ENCODE results near the gene WDR37. TPM values are rescaled to one million over a fixed set of nuclear protein-coding genes. Genes with fewer than 3 reads are reported as not detected.

Gene WDR37
- total RNA-seq, 1 experiment from 2014 or later, result 5.6 TPM

DNA sequence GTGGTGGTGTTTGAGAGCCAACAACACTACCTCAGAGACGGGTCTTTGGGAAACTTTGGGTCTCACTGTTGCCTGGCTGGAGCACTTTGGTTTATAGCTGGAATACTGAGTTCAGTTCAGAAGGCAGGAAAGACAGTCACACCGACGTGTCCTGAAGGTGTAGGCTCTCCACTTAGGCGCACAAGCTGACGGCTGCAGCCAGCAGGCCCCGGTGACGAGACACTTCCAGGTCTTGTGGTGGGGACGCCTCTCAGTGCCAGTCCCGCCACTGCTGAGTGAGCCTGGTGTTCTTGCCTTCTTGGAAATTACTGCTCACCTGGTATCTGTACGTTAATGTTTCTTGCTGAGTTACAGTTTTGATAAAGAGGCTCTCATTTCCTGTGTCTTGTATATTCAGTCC is 74.0 kb downstream of the WDR37 start:
- Histone ChIP-seq H3K36me3 (no peaks in the 10 kb centered on the region), H3K4me3 (no peak overlapping the region), H3K27ac (no peak overlapping the region), H3K9me3 (replicated peaks) (no peaks in the 10 kb centered on the region), H3K27me3 (no peaks in the 10 kb centered on the region), H3K4me1 (no peaks in the 10 kb centered on the region)
- DNase-seq, result no peak

DNA sequence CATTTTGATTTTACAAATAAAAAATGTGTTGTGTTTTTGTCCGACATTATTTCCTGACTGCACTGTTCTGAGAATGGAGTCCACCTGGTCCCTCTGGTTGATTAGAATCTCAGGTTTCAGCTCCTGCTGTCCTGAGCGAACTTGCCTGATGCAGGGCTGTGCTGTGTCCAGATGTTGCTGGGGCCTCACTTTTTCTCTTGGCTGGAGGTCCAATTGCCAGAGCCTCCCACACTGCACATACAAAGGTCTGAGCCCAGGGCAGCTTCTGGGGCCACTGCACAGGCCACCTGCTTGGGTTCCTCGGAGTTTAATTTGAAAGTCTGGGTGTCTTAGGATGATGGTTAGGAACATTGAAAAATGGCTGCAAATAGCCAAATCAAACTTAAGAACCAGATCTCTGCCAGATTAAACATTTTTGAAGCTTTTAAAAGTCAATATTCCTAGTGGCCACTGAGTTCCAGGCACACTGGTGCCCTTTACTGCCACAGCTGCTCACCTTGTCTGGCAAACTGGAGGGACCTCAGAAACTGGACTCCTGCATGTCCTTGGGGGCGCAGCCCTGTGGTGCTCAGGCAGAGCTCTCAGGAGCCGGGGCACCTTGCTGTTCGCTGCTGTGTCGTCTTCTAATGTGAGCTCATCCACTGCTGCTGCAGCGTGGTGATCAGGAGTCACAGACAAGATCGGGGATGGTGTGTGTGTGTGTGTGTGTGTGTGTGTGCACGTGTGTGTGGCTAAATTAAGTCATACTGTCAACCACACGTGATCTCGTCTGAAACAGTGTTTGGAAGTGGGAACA is 75.0 kb downstream of the WDR37 start:
- no peaks in the 10 kb centered on the region for H3K4me1 ChIP-seq
- H3K9me3 ChIP-seq (replicated peaks), result no peaks in the 10 kb centered on the region
- no peaks in the 10 kb centered on the region for H3K36me3 ChIP-seq
- no peaks in the 10 kb centered on the region for H3K27me3 ChIP-seq
- no peak overlapping the region for H3K27ac ChIP-seq
- DNase-seq, result no peak
- H3K4me3 ChIP-seq, result no peak overlapping the region

- DNase-seq, result no peak
- Histone ChIP-seq H3K4me1 (no peaks in the 10 kb centered on the region), H3K27me3 (no peaks in the 10 kb centered on the region), H3K9me3 (replicated peaks) (no peaks in the 10 kb centered on the region), H3K27ac (no peak overlapping the region), H3K36me3 (no peaks in the 10 kb centered on the region), H3K4me3 (no peak overlapping the region)
These were observed 76.4 kb downstream of the WDR37 start for GRCh38 chr10:1132584-1132983.

DNA sequence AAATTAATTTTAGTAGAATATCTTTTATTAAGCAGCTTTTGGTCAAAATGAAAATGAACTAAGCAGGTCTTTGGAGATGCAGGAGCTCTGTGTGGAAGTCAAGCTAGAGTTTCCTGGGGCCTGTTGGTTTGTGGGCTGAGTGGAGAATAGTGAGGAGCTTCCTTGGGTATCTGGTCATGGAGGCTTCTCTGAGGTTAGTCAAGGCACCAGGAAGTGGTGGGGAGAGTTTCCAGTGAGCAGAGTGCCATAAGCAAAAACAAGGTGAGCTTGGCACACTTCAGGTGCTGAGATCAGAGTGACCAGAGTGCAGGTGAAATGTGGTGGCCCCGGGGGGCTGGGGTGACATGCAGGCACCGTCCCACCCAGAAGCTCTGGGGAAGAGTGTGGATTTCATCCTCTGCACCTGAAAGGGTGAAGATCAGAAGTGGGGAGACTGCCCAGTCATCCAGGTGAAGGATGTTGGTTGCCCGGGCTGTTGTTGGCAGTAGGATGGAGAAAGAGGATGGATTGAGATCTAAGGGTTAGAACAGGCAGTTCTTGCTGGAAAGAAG is 77.4 kb downstream of the WDR37 start:
- no peak overlapping the region for H3K4me3 ChIP-seq
- DNase-seq, result no peak
- H3K36me3 ChIP-seq, result no peaks in the 10 kb centered on the region
- H3K9me3 ChIP-seq (replicated peaks), result no peaks in the 10 kb centered on the region
- no peaks in the 10 kb centered on the region for H3K4me1 ChIP-seq
- H3K27ac ChIP-seq, result no peak overlapping the region
- H3K27me3 ChIP-seq, result no peaks in the 10 kb centered on the region

DNA sequence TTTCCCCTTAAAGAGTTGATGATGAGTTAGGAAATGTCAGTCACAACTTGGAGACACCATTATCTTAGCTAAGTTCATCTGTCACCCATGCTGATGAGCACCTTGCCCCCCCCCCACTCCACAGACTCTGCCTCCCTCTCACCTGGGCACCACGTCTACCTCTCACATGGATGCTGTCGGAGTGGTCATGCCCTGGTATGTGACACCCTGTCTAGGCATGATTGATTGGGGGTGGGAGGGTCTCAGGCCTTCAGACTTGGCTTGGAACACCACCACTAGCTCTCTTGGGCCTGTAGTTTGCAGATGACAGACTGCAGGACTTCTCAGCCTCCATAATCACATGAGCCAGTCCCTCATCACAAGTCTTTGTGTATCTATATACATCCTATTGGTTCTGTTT is 78.0 kb downstream of the WDR37 start:
- Histone ChIP-seq H3K9me3 (replicated peaks) (no peaks in the 10 kb centered on the region), H3K4me3 (no peak overlapping the region), H3K36me3 (no peaks in the 10 kb centered on the region), H3K27me3 (no peaks in the 10 kb centered on the region), H3K4me1 (no peaks in the 10 kb centered on the region), H3K27ac (no peak overlapping the region)
- DNase-seq, result no peak

GRCh38 chr10:1136268-1136667 is 80.1 kb downstream of the WDR37 start:
- Histone ChIP-seq H3K27me3 (no peaks in the 10 kb centered on the region), H3K4me3 (no peak overlapping the region), H3K9me3 (replicated peaks) (no peaks in the 10 kb centered on the region), H3K36me3 (no peaks in the 10 kb centered on the region), H3K27ac (no peak overlapping the region), H3K4me1 (no peaks in the 10 kb centered on the region)
- no peak for DNase-seq

DNA sequence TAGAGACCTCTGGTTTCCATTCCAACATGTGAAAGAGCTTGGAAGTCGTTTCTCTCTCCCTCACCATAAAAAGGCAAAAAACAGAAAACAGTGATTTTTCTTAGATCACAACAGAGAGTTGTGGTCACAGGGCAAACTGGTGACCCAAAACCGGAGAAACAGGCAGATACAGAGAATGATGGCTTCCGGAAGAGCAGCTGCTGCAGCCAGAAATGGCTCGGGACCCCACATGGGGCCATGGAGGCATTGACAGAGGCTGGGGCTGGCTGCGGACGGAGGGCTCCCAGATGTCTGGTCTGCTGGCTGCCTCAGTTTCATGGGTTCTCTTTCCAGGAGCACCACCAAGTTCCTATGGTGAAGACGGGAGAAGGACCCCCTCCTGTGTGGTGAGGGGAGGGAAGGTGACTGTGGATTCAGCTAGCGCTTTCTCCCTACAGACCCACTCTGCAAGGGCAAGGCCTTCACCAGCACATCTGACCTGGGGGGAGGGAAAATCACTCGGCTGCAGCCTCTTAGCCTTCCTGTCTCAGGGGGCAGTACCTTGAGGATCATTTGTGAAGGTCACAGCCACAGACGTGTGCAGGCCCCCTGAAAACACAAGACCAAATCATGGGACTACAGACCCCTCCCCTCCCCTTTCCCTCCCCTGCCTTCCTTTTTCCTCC is 81.4 kb downstream of the WDR37 start:
- Histone ChIP-seq H3K4me3 (no peak overlapping the region), H3K27me3 (no peaks in the 10 kb centered on the region), H3K9me3 (replicated peaks) (no peaks in the 10 kb centered on the region), H3K36me3 (no peaks in the 10 kb centered on the region), H3K27ac (no peak overlapping the region), H3K4me1 (no peaks in the 10 kb centered on the region)
- no peak for DNase-seq

GRCh38 chr10:1138529-1138928 is 82.3 kb downstream of the WDR37 start:
- Histone ChIP-seq H3K27ac (no peak overlapping the region), H3K36me3 (no peaks in the 10 kb centered on the region), H3K27me3 (no peaks in the 10 kb centered on the region), H3K4me3 (no peak overlapping the region), H3K4me1 (no peaks in the 10 kb centered on the region), H3K9me3 (replicated peaks) (no peaks in the 10 kb centered on the region)
- DNase-seq, result no peak

GRCh38 chr10:1141261-1141660 is 85.1 kb downstream of the WDR37 start:
- H3K36me3 ChIP-seq, result no peaks in the 10 kb centered on the region
- DNase-seq, result no peak

DNA sequence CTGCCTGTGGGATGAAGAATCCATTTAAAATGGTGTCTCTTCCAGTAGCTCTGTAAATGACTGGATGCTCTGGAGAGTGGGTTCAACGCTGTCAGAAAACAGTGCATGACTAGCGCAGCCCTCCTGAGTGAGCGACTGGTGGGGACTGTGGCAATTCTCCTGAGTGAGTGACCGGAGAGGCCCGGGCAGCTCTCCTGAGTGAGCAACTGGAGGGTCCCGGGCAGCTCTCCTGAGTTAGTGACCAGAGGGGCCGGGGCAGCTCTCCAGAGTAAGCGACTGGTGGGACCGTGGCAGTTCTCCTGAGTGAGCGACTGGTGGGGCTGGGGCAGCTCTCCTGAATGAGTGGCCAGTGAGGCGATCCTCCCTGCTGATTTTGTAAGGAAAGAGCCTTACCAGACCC is 85.5 kb downstream of the WDR37 start:
- Histone ChIP-seq H3K27ac (no peak overlapping the region), H3K36me3 (no peaks in the 10 kb centered on the region), H3K4me3 (no peak overlapping the region), H3K9me3 (replicated peaks) (no peaks in the 10 kb centered on the region), H3K4me1 (no peaks in the 10 kb centered on the region), H3K27me3 (no peaks in the 10 kb centered on the region)
- no peak for DNase-seq

More at GRCh38 chr10:1141261-1141660, 85.1 kb downstream of the WDR37 start:
- Histone ChIP-seq H3K27me3 (no peaks in the 10 kb centered on the region), H3K9me3 (replicated peaks) (no peaks in the 10 kb centered on the region), H3K27ac (no peak overlapping the region), H3K4me3 (no peak overlapping the region), H3K4me1 (no peaks in the 10 kb centered on the region)

- Histone ChIP-seq H3K9me3 (replicated peaks) (no peaks in the 10 kb centered on the region), H3K27ac (no peak overlapping the region), H3K4me1 (no peaks in the 10 kb centered on the region), H3K4me3 (no peak overlapping the region), H3K27me3 (no peaks in the 10 kb centered on the region), H3K36me3 (no peaks in the 10 kb centered on the region)
- DNase-seq, result no peak
These were observed 86.4 kb downstream of the WDR37 start for GRCh38 chr10:1142596-1142995.

DNA sequence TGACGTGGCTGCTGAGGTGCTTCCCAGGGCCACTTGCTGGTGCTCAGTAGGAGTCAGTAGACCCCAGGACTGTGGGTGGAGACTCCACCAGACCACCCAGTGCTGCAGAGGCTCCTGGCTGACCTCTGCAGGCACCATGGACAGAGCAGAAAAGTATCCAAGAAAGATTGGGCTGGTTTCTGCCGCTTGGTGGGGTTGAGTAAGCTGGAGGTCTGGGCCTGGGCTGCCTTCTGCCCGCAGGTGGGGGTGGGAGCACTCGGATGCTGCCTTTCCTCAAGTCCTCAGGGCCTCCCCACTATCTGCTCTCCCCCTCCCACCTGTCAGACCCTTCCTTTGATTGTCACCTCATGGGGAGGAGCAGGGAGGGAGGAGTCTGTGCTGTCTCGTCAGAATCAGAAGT is 91.6 kb downstream of the WDR37 start:
- DNase-seq, result no peak

DNA sequence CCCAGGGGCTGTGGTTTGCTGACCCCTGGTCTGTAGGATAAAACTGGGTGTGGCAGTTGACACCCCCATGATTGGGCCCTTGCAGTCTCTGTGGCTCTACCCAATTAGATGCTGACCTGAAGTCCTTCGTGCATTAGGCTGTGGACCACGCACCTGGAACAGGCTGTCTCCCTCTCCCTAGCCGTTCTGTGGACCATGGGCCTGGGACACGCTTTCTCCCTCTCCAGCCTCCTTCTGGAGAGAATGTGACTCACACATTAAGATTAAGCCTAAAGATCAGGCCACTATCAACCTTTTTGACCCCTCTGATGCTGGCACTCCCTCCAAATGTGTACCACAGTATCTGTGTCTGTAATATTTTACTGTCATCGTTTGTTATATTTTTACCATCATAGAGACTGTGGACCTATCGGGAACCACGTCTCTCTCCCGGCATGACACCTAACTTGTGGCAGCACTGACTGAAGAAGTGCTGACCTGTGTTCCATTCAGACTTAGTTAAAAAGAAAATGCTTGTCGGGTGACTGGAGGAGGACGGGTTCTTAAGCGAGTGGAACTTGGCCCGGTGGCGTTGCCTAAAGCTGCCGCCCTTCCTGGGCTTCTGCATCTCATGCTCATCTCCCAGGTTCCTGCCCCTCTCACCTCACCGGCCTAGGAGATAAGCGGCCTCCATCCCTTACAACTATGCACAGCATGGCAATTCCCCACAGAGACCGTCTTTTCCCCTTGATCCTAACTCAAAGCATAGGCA is 92.8 kb downstream of the WDR37 start:
- H3K27me3 ChIP-seq, result no peaks in the 10 kb centered on the region
- no peaks in the 10 kb centered on the region for H3K4me1 ChIP-seq
- DNase-seq, result no peak
- no peaks in the 10 kb centered on the region for H3K36me3 ChIP-seq
- no peaks in the 10 kb centered on the region for H3K9me3 ChIP-seq (replicated peaks)
- H3K27ac ChIP-seq, result no peak overlapping the region
- no peak overlapping the region for H3K4me3 ChIP-seq

More for the DNA sequence above, 91.6 kb downstream of the WDR37 start:
- Histone ChIP-seq H3K36me3 (no peaks in the 10 kb centered on the region), H3K27me3 (no peaks in the 10 kb centered on the region), H3K4me3 (no peak overlapping the region), H3K27ac (no peak overlapping the region), H3K9me3 (replicated peaks) (no peaks in the 10 kb centered on the region), H3K4me1 (no peaks in the 10 kb centered on the region)

GRCh38 chr10:1149793-1150637 is 93.8 kb downstream of the WDR37 start:
- DNase-seq, result no peak
- Histone ChIP-seq H3K36me3 (no peaks in the 10 kb centered on the region), H3K4me3 (no peak overlapping the region), H3K27me3 (no peaks in the 10 kb centered on the region), H3K4me1 (no peaks in the 10 kb centered on the region), H3K9me3 (replicated peaks) (no peaks in the 10 kb centered on the region), H3K27ac (no peak overlapping the region)

All from SJCRH30 (cell line).